Kidney (tissue), 14 donors: ENCODE results near the gene OSBPL8. TPM values are rescaled to one million over a fixed set of nuclear protein-coding genes. Genes with fewer than 3 reads are reported as not detected.

ENCODE experiments used
- DNase-seq, 5 donors: peaks; one replicate each; pipeline ENCODE4 v3.0.0-alpha.2; 2013 to 2020
- FAIRE-seq: peaks from 2 replicates; lab custom pipeline; 2012; peaks lifted over from hg19 to GRCh38; lab: Jason Lieb, UNC
- H3K27ac ChIP-seq, 2 donors: one replicate each; pipeline ENCODE4 v1.7.0; 2013; ENCODE audit warnings: low read depth in 2 of 2, low read length in 2 of 2, inconsistent platforms in 1 of 2
- H3K27me3 ChIP-seq: one replicate; pipeline ENCODE4 v1.7.1; 2013; ENCODE audit warnings: low read length, inconsistent platforms; ENCODE audit not compliant: control insufficient read depth, insufficient read depth
- H3K36me3 ChIP-seq, 3 donors: one replicate each; pipeline versions ENCODE4 v1.7.0 to v1.7.1; 2013; ENCODE audit warnings: low read length in 3 of 3, control low read depth in 1 of 3, inconsistent platforms in 1 of 3; ENCODE audit not compliant: insufficient read depth in 3 of 3, control insufficient read depth in 2 of 3
- H3K4me1 ChIP-seq, 3 donors: one replicate each; pipeline versions ENCODE4 v1.7.0 to v1.7.1; 2013; ENCODE audit warnings: low read length in 3 of 3, inconsistent platforms in 1 of 3, low read depth in 1 of 3; ENCODE audit not compliant: control insufficient read depth in 2 of 3, insufficient read depth in 2 of 3
- H3K4me3 ChIP-seq, 3 donors: one replicate each; pipeline versions ENCODE4 v1.7.0 to v1.8.1; 2013; ENCODE audit warnings: low read length in 3 of 3, control low read depth in 1 of 3, inconsistent platforms in 1 of 3
- H3K9ac ChIP-seq, 3 donors: one replicate each; pipeline versions ENCODE4 v1.7.0 to v1.7.1; 2013; ENCODE audit warnings: low read length in 3 of 3, control low read depth in 1 of 3, inconsistent platforms in 1 of 3
- H3K9me3 ChIP-seq, 3 donors: one replicate each; pipeline versions ENCODE4 v1.7.0 to v1.7.1; 2013; ENCODE audit warnings: low read length in 3 of 3, control low read depth in 1 of 3, inconsistent platforms in 1 of 3; ENCODE audit not compliant: control insufficient read depth in 2 of 3, insufficient read depth in 1 of 3
- CTCF ChIP-seq: IDR thresholded peaks from 3 replicates; pipeline ENCODE4 v1.5.1; 2012; ENCODE audit warnings: mild to moderate bottlenecking, moderate library complexity, borderline replicate concordance; ENCODE audit not compliant: insufficient read depth; ENCODE audit errors: extremely low read depth
- intact Hi-C: fragments of 100-400 bp; cut with DNase I; formaldehyde crosslinking; loops from one replicate; pipeline ENCODE4 v1.11.1; 2022
- polyA plus RNA-seq: library from polyadenylated mRNA; stranded (reverse); fragments of 350-450 nt; fragmentation: Illumina TruSeq; extraction: RNeasy Lipid Tissue Mini Kit (QIAGEN cat#74804); gene quantifications from one replicate; pipeline ENCODE4 v1.2.3, GENCODE V29; 2014; ENCODE audit warnings: low read depth, low replicate concordance; ENCODE audit not compliant: insufficient read depth
- total RNA-seq: library from RNA; stranded (reverse); fragmentation: NEBNext Ultra II Directional; extraction: Animal tissue kit (Norgen Biotek cat#: 25700); gene quantifications from one replicate; pipeline ENCODE4 v1.2.1, GENCODE V29; 2021
- donor health status: control.
- donor health status: control.
- donor health status: control.
- donor health status: control.
- donor health status: control.
- donor health status: DM: yes; HTN: yes; CAD: no.
- donor health status: Normal renal cell carcinoma (clear cell type).

OSBPL8 gene
- total and polyA plus RNA-seq, 2 donors from 2014 or later = 11.5 to 69.7 TPM

- H3K9me3 ChIP-seq = no peaks in the 10 kb centered on the region
- intact Hi-C loops = no loop called here
- no peak overlapping the region for H3K4me3 ChIP-seq
- FAIRE-seq = no peak
- no peak for DNase-seq
- H3K36me3 ChIP-seq = no peaks in the 10 kb centered on the region
- H3K27me3 ChIP-seq = no peaks in the 10 kb centered on the region
- peaks cover 0 to 4% (median 0%) of the 10 kb centered on the region in 3 donors for H3K4me1 ChIP-seq
- no peak overlapping the region for H3K27ac ChIP-seq
- TF ChIP-seq CTCF = no peak
- H3K9ac ChIP-seq = no peak overlapping the region
Measured at GRCh38 chr12:76544601-76545261, 14.8 kb downstream of the OSBPL8 start.

- FAIRE-seq = no peak
- intact Hi-C loops = no loop called here
- H3K36me3 ChIP-seq = no peaks in the 10 kb centered on the region
- no peak overlapping the region for H3K27ac ChIP-seq
- H3K9me3 ChIP-seq = no peaks in the 10 kb centered on the region
- H3K9ac ChIP-seq = no peak overlapping the region
- TF ChIP-seq CTCF = no peak
- peaks cover 0 to 6% (median 0%) of the 10 kb centered on the region in 3 donors for H3K4me1 ChIP-seq
- DNase-seq = no peak
- H3K4me3 ChIP-seq = no peak overlapping the region
- no peaks in the 10 kb centered on the region for H3K27me3 ChIP-seq
Measured at GRCh38 chr12:76543813-76544347, 15.7 kb downstream of the OSBPL8 start.

GRCh38 chr12:76542908-76543307 lies 16.7 kb downstream of the OSBPL8 start:
- H3K9me3 ChIP-seq = no peaks in the 10 kb centered on the region
- TF ChIP-seq CTCF = no peak
- no peak overlapping the region for H3K27ac ChIP-seq
- no peak overlapping the region for H3K9ac ChIP-seq
- H3K4me1 ChIP-seq = peaks cover 0 to 6% (median 0%) of the 10 kb centered on the region in 3 donors
- H3K36me3 ChIP-seq = no peaks in the 10 kb centered on the region
- DNase-seq (no peak), FAIRE-seq (no peak)
- intact Hi-C loops = no loop called here
- H3K27me3 ChIP-seq = no peaks in the 10 kb centered on the region
- no peak overlapping the region for H3K4me3 ChIP-seq
